OCI-M2 (cell line): Measurements from ENCODE around the gene ABCA3.

Experiments used
- DNase-seq: peaks from one replicate; lab custom pipeline; 2025; ENCODE audit not compliant: unreplicated experiment; lab: John Stamatoyannopoulos, UW

ABCA3 gene

GRCh38 chr16:2357331-2357730, 16.8 kb upstream of the ABCA3 start:
- DNase-seq, result no peak

DNA sequence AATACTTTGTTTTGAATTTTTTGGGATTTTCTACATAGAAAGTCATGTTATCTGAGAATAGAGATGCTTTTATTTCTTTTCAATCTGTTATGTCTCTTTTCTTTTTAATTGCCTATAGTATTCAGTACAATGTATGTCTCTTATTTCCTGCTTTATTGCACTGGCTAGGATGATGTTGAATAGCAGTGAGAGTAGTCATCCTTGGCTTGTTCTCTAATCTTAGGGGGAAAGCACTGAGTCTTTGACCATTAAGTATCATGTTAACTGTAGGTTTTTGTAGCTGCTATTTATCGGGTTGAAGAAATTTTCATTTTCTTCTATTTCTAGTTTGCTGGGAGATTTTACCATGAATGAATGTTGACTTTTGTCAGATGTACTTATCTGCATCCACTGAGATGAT, 10.0 kb upstream of the ABCA3 start:
- no peak for DNase-seq

DNA sequence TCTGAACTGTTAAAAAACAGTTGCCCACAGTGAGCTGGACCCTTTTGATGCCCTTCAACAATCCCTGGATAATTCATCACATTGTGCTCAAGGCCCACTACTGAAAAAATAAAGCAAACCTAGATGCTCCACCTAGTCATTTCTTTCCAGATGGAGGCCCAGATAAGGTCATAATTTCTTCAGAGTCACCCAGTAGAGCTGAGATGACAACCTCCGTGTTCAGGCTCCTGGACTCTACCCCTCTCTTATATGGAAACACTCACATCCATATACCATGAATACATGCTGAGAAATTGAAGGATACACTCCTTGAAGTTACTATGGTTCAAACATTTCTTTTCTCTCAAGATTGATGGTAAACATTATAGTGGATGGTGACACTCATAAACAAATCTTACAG, 2.7 kb upstream of the ABCA3 start:
- no peak for DNase-seq

- DNase-seq, result no peak
Measured at GRCh38 chr16:2341456-2342447, 1.2 kb upstream of the ABCA3 start.

- no peak for DNase-seq
Measured at GRCh38 chr16:2339521-2340484, 725 bp downstream of the ABCA3 start.

DNA sequence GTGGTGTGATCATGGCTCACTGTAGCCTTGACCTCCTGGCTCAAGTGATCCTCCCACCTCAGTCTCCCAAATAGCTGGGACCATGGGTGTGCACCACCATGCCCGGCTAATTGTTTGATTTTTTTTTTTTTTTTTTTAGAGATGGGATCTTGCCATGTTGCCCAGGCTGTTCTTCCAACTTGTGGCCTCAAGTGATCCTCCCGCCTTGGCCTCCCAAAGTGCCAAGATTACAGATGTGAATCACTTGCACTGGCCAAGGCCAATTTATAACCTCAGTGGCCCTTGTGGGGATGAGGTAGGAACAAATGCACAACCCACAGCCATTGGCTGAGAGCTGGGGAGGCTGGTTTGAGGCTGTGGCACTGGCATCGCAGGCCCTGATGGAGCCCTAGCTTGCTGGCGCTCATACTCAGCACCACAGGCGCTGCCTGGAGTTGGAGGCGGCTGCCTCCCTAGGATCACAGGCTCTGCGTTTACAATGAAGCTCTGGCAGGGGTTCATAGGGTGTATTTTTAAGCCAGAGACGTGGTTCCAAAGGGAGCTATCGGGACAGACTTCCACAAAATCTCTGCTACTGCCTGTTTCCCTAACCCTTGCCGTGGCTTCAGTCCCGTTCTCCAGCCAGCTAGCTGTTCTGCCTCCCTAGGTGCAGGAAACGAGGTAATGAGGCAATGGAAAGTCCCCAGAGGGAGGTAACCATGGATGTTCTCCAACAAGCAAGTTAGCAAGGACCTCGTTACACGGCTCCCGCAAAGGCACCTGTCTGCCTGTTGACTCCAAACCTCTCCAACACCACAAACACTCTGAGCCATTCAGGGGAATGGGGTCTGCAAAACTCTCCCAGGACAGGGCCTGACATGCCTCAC, 2.9 kb downstream of the ABCA3 start:
- DNase-seq, result no peak

DNA sequence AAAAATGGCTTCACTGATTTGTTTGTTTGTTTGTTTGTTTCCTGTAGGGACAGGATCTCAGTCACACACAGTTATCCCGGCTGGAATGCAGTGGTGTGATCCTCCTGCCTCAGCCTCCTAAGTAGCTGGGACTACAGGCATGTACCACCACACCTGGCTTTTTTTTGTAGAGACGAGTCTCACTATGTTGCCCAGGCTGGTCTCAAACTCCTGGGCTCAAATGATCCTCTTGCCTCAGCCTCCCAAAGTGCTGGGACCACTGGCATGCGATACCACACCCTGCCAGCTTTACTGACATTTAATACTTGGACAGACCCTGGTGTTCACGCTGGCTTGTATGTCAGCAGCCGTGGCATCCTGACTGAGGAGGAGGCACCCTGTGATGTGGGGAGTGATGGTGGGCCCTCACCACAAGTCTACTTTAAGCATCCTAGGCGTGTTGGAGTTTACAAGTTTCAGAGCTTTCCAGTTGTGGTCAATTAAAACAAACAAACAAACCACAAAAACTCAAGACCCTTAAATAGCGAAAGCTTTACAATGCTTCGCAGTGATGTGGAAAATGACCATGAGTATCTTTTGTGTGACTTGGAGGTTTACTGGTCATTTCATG, 5.1 kb downstream of the ABCA3 start:
- DNase-seq, result no peak

- DNase-seq, result no peak
Measured at GRCh38 chr16:2333772-2334379, 6.7 kb downstream of the ABCA3 start.

- no peak for DNase-seq
Measured at GRCh38 chr16:2333231-2333630, 7.3 kb downstream of the ABCA3 start.

DNA sequence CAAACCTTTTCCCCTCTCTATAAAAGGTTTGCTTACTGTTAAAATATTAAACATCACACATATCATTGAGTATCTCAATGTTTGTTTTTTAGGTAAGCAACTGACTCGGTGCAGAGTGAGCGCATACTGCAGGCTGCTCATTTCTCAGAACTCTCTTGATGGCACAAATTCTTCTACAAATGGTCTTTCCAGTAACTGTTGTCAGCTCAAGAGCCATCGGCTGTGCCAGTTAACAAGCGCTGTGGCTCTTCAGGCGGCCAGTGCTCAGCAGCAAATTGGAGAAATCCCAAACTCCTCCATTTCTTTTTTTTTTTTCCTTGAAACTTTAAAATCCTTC, 8.6 kb downstream of the ABCA3 start:
- no peak for DNase-seq

- no peak for DNase-seq
Measured at GRCh38 chr16:2331199-2331930, 9.2 kb downstream of the ABCA3 start.

- DNase-seq, result no peak
Measured at GRCh38 chr16:2329532-2329931, 11.0 kb downstream of the ABCA3 start.

DNA sequence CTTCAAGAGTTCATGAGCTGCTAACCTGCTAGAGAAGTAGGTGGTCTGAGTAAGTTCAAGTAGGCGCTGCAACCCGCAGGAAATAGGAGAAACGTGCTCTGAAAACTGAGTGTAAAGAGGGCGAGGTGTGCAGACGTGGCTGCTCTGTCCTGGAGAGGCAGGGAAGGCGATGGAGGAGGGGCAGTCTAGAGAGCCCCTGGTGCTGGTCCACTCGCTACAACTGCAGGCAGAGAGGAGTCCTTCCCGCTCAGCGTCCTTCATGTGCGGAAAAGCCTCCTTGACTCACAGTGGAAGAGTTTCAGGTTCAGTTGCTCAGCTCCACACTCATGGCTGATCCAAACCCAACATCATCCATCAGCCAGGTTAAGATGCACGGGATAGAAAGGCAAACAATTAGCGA, 12.1 kb downstream of the ABCA3 start:
- no peak for DNase-seq

- no peak for DNase-seq
Measured at GRCh38 chr16:2326191-2326590, 14.3 kb downstream of the ABCA3 start.

DNA sequence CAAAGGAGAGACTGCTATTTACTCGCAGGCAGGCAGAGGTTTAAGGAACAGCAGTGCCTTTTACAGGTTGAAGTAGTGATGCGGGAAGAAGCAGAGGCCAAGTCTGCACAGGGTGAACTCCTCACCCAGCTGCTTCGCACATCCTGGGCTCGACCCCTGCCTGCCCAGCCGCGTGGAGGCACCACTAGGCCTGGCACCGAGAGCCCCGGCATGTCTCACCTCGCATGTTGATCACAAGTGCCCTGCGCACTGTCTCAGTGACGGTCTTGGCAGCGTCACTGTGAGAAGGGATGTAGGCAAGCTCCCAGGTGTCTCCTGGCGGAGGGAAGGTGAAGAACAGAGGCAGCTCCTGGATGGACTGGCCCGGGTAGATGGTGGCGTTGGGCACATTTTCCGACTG, 14.7 kb downstream of the ABCA3 start:
- DNase-seq, result no peak

GRCh38 chr16:2325181-2325580, 15.3 kb downstream of the ABCA3 start:
- DNase-seq, result no peak

GRCh38 chr16:2324296-2324859, 16.1 kb downstream of the ABCA3 start:
- DNase-seq, result no peak

DNA sequence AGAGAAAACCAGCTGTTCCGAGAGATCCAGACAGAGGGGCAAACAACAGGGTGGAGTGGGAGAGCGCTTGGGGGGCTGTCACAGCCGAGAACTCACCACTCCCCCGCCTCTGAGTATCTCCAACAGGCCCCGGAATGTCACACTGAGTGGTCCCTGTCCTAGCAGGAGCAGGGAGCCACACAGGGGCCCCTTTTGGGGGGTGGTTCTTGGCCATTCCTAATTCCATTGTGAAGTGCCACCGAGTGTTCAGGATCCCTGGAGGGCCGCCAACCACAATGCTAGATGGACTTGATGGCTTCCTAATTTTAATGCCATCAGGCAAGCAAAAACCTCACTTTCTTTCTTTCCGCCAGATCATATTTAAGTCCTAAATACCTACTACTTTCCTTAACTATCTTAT, 16.8 kb downstream of the ABCA3 start:
- no peak for DNase-seq

DNA sequence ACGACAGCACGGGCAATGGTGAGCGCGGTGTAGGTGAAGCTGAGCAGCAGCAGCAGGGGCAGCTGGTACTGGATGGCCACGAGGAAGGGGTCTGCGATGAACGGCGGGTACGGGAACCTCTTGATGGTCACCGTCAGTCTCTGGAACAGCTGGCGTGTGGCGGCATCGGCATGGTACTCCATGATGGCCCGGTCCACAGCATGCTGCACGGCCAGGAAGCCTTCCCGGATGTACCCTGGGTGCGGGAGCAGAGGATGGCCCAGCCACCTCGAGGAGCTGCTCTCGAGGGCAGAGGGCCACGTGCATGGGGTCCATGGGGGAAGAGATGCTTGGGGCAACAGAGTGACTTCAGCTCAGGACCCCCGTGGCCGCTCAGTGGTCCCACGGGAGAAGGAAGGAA, 20.9 kb downstream of the ABCA3 start:
- DNase-seq, result no peak
